HG02759 (cell line): ENCODE data around the gene LMF1.
"Not testable (repeated sequence)": the region's sequence is repeated elsewhere in the genome, so short reads cannot be mapped to it uniquely, and the experiment has no call there.

Source experiments
- ATAC-seq: cut with Tn5 transposase; IDR thresholded peaks from one replicate; pipeline ENCODE4 v1.9.1; 2021; ENCODE audit warnings: mild to moderate bottlenecking, moderate library complexity; ENCODE audit not compliant: unreplicated experiment

The LMF1 gene

GRCh38 chr16:898761-899682 lies 71.8 kb downstream of the LMF1 start:
- no peak for ATAC-seq

GRCh38 chr16:898216-898615 lies 72.6 kb downstream of the LMF1 start:
- ATAC-seq: no peak

DNA sequence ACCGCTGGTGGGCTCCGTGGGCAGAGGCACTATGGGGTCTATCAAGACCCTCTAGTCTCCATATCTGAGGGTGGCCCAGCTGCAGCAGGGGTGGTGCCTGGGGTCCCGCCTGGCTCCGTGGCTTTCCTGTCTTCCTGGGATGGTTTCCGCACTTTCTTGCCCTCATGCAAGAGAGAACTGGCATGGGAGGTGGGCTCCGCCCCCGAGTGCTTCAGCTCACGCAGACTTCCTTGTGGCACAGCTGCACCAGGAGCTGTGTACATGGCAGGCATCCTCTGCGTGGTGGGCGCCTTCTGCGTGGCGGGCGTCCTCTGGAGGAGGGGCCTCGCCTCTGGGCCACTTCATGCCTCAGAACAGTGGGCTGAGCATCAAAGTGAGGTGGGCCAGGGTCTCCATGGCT lies 73.1 kb downstream of the LMF1 start:
- ATAC-seq: no peak

GRCh38 chr16:897200-897543 lies 73.6 kb downstream of the LMF1 start:
- no peak for ATAC-seq

GRCh38 chr16:896261-897199 lies 74.3 kb downstream of the LMF1 start:
- ATAC-seq: no peak

DNA sequence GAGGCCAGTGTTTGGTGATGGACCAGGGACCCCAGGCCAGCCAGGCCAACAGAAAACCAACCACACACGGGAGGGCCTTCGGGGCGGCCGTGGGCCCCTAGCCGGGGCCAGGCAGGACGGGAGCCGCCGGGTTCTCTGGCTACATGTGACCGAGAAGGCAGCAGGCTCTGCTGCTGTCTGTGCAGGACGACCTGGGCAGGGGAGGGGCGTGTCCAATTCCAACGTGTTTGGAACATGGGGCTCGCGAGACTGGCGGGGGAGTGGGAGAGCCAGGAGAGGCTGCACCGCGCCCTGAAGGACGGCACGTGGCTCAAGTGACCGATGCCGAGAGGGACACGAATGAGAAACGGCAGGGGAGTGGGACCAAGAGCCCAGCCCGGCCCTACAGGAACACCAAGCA lies 75.4 kb downstream of the LMF1 start:
- no peak for ATAC-seq

DNA sequence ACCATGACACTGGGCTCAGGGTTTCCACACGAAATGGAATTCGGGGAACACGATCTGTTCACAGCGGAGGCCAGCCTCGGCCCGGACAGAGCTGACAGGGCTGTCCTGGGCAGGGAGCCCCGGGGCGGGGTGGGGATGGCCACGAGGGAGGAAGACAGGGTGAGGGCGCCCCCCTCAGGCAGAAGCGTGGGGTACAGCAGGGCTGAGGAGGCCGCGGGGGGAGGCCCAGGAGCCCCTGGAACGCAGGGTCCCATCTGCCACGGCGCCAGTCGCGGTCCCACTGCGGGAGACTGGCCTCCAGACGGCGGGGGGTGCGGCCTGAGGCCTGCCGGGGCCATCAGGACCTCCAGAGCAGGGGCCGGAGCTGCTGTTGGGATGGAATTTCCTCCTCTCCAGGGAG lies 75.9 kb downstream of the LMF1 start:
- no peak for ATAC-seq

DNA sequence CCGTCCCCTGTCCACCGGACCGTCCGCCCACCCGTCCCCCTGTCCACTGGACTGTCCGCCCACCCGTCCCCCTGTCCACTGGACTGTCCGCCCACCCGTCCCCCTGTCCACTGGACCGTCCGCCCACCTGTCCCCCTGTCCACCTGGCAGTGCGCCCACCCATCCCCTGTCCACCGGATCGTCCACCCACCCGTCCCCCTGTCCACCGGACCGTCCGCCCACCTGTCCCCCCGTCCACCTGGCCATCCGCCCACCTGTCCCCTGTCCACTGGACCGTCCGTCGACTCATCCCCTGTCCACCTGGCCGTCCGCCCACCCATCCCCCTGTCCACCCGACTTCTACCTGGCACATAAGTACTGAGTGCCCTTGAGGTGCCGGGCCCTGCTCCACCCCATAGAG lies 76.6 kb downstream of the LMF1 start:
- no peak for ATAC-seq

DNA sequence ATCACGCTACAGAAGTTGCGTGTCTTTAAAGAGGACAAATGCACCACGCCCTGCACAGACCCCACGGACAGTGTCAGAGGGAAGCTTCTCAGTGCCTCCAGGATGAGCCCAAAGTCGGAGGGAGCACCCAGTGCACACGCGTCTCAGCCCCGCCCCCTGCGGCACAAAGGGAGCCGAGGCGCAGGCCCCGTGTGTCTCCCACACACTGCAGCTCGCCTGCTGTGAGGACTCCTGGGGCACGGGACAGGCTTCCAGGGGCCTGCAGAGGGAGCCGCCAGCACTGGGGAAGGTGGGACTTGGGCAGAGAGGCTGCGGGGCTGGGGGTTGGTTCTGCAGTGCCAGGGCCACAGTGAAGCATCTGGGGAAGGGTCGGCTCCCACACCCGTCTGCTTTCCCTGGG lies 77.4 kb downstream of the LMF1 start:
- no peak for ATAC-seq

DNA sequence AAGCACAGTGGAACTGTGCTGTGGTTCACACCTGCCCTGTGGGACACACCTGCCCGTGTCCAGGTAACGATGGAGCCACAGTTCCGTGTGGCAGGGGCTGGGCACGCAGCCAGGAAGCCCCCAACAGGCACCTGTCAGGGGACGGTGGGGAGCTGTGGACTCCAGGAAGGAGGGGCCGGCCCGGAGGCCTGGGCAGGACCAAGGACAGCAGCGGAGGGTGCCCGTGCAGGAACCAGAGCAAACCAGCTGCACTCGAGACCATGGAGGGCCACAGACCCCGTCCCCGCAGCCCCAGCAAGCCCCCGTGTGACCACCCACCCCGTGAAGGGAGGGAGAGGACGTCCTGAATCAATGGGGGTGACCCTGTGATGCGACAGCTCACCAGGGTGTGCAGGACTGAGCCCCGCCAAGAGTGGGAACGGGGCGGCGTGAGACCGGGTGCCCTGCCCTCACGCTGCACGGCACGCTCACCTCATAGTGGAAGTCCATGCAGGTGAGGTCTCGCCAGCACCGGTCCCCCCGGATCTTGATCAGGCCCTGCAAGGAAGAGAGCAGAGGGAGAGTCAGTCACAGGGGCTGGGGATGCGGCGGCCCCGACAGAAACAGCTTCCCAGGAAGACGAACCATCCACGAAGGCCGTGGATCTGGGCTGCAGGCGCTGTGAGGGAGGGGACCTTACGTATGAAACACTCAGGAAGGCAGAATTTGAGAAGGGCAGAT lies 78.1 kb downstream of the LMF1 start:
- ATAC-seq: no peak

- ATAC-seq: no peak
Measured at GRCh38 chr16:892006-892405, 78.8 kb downstream of the LMF1 start.

DNA sequence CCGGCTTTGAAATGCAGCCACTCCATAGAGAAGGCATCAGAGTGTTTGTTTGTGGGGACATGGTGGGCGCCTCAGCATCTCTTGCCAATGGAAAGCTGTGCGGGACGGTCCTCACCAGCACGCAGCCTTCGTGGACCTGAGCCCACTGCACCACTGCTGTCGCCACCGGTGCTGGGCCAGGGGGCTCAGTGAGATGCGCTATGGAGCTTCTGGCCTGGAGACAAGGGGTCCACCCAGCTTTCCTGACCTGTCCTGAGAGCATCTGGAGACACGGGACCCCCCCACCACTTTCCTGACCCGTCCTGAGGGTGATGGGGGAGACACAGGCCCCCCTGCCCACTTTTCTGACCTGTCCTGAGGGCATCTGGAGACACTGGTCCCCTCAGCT lies 79.4 kb downstream of the LMF1 start:
- no peak for ATAC-seq

GRCh38 chr16:890716-891352 lies 80.0 kb downstream of the LMF1 start:
- no peak for ATAC-seq

GRCh38 chr16:890217-890616 lies 80.6 kb downstream of the LMF1 start:
- no peak for ATAC-seq

DNA sequence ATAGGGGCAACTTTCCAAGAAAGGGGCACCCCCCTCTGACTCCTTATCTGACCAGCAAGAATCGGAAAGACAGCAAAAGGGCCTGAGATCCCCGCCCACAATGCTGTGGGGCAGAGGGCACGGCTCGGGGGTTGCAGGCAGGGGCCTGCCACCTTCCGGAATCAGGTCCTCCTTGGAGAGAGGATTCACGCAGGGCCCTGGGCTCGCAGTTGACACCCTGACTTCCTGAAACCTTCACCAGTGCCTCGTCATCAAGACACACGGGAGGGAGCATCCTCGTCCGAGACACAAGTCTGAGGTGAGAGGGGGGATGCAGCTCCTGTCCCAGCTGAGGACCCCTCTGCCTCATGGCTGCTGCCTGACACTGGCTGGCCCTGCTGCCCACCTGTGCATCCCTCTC lies 81.2 kb downstream of the LMF1 start:
- ATAC-seq: no peak

GRCh38 chr16:888901-889570 lies 81.7 kb downstream of the LMF1 start:
- ATAC-seq: no peak

DNA sequence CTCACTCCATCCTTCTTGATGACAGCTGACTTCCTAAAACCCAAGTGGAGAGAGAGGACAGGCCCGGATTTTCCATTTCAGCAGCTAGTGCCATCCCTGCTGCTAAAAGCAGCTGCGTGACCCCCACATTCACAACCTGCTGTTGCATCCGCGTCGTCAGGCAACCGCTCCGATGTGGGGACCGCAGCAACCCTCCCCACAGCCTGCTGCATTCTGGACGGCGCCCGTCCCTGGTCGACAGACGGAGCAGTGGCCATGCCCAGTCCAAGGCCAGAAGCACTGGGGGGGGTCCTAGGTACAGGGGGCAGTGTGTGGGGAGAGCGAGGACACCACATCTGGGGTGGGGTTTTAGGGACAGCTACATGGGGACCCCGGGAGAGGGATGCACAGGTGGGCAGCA lies 82.3 kb downstream of the LMF1 start:
- not testable (repeated sequence) for ATAC-seq

- ATAC-seq: no peak
Measured at GRCh38 chr16:887846-888245, 82.9 kb downstream of the LMF1 start.

- no peak for ATAC-seq
Measured at GRCh38 chr16:886802-887731, 83.7 kb downstream of the LMF1 start.
